ENCODE measurements around the gene PPME1.
A peak's percentile ranks its signal among the peaks of the same experiment; 100 is the strongest.

GRCh38 chr11:74170694-74171629, at the start of gene PPME1, which contains the start of gene C2CD3:
- TF ChIP-seq EZH2 (IDR thresholded peaks at IDR 0.05) (no peak), CTCF (IDR thresholded peaks at IDR 0.05) (peak; percentile 25), EZH2phosphoT487 (IDR thresholded peaks at IDR 0.05) (no peak)

All from neural progenitor cell (in vitro differentiated cells).